Activated CD8-positive, alpha-beta T cell treated with anti-CD3 and anti-CD28 coated beads for 36 hours (primary cell): ENCODE measurements around the gene ZNF181. TPM values are rescaled to one million over a fixed set of nuclear protein-coding genes. Genes with fewer than 3 reads are reported as not detected.

Experiments
- ATAC-seq: fragments of 200-7000 bp; cut with Tn5 transposase; one replicate; pipeline ENCODE4 v1.10.0; 2021; ENCODE audit warnings: mild to moderate bottlenecking, moderate library complexity
- CTCF ChIA-PET: fragments of 350-600 bp; sonication (Branson Sonifier 250); formaldehyde crosslinking; loops from one replicate; lab custom pipeline; 2021; ENCODE audit warnings: antibody characterized with exemption; lab: Charles Lee
- POLR2A ChIA-PET: fragments of 350-600 bp; sonication (Branson Sonifier 250); formaldehyde crosslinking; loops from one replicate; lab custom pipeline; 2021; ENCODE audit warnings: antibody characterized with exemption; lab: Charles Lee
- DNase-seq: peaks from one replicate; pipeline ENCODE4 v3.0.0-alpha.2; 2020
- H3K27ac Mint-ChIP-seq: one replicate; pipeline ENCODE4 v1.8.0; 2021; ENCODE audit warnings: mild to moderate bottlenecking, mixed read lengths
- H3K27me3 Mint-ChIP-seq: one replicate; pipeline ENCODE4 v1.8.0; 2021; ENCODE audit warnings: mixed read lengths
- H3K36me3 Mint-ChIP-seq: one replicate; pipeline ENCODE4 v1.8.0; 2021; ENCODE audit warnings: low read depth, mixed read lengths
- H3K4me1 Mint-ChIP-seq: one replicate; pipeline ENCODE4 v1.8.0; 2021; ENCODE audit warnings: low read depth, mixed read lengths
- H3K4me3 Mint-ChIP-seq: one replicate; pipeline ENCODE4 v1.8.0; 2021; ENCODE audit warnings: mild to moderate bottlenecking, moderate library complexity, mixed read lengths
- H3K9me3 Mint-ChIP-seq: one replicate; pipeline ENCODE4 v1.8.0; 2021; ENCODE audit warnings: mixed read lengths
- intact Hi-C: fragments of 100-400 bp; cut with micrococcal nuclease; formaldehyde crosslinking; loops from one replicate; pipeline ENCODE4 v1.10.0; 2022
- total RNA-seq, 2 experiments: library from RNA; stranded (reverse); gene quantifications; one replicate each; pipeline ENCODE4 v1.2.3, GENCODE V29; 2021
- TF ChIP-seq, protein P1 (sequence below): fragments of 200-600 bp; IDR thresholded peaks from one replicate; pipeline ENCODE4 v1.8.0; 2022; ENCODE audit warnings: antibody characterized with exemption, mild to moderate bottlenecking

The ZNF181 gene
- total RNA-seq, 2 experiments from 2014 or later, result 2.8 to 5.1 TPM

DNA sequence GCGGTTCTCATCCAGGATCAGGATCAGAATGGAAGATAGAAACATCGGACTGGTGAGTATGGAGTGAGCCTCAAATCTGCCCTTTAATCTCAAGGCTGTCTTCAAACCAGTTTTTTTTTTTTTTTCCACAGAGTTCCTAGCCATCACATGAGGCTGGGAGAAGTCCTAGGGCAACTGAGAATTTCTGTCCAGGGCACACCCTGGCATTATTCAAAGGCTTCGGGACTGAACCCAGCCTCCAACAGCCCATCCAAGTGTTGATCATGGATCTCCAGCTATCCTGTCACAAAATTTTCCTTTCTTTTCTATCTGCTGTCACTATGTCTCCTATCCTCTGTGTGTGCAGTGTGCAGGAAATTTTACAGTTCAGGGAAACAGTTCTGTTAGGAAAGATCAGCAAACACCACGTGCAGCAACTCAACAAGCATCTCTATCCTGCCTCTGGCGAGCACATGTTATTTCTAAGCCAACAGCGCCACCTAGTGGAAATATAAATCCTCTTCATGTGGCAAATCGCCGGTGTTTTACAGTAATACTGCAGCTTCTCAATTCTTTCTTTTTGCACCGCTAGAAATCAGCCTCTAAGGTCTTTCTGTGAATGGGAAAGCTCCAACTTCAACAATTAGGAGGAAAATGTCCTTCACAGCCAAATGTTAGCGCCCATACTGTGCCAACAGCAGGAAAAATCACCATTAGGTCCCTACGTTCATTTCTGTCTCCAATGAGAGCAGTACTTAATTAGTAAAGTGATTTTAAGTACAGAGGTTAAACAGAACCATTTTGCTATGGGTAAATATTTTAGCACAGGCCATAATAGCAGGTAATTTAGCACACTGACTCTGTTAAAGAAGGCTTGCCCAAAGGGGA, 21.4 kb upstream of the ZNF181 start:
- peaks cover 2% of the 10 kb centered on the region for H3K4me1 Mint-ChIP-seq
- no peak overlapping the region for H3K4me3 Mint-ChIP-seq
- H3K36me3 Mint-ChIP-seq, result peaks cover 11% of the 10 kb centered on the region
- TF ChIP-seq, protein P1, sequence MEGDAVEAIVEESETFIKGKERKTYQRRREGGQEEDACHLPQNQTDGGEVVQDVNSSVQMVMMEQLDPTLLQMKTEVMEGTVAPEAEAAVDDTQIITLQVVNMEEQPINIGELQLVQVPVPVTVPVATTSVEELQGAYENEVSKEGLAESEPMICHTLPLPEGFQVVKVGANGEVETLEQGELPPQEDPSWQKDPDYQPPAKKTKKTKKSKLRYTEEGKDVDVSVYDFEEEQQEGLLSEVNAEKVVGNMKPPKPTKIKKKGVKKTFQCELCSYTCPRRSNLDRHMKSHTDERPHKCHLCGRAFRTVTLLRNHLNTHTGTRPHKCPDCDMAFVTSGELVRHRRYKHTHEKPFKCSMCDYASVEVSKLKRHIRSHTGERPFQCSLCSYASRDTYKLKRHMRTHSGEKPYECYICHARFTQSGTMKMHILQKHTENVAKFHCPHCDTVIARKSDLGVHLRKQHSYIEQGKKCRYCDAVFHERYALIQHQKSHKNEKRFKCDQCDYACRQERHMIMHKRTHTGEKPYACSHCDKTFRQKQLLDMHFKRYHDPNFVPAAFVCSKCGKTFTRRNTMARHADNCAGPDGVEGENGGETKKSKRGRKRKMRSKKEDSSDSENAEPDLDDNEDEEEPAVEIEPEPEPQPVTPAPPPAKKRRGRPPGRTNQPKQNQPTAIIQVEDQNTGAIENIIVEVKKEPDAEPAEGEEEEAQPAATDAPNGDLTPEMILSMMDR, result peak; percentile 72
- DNase-seq (peak; percentile 69), ATAC-seq (peak; percentile 56)
- peaks cover 19% of the 10 kb centered on the region for H3K27me3 Mint-ChIP-seq
- CTCF ChIA-PET, result interaction anchor here (0.9 to 5.8 kb wide), 19 partner anchors 9 to 249 kb away, joined by 3 to 78 read pairs (median 4); partner anchors contain the start of genes SCGB2B2, ZNF181 and ZNF302
- H3K9me3 Mint-ChIP-seq, result peaks cover 12% of the 10 kb centered on the region
- no peak overlapping the region for H3K27ac Mint-ChIP-seq
- intact Hi-C loops, result loop anchor here (1.0 kb wide), 1 partner anchor 73 kb away; no protein-coding TSS in a partner anchor
- POLR2A ChIA-PET, result interaction anchor here (1.0 kb wide), 1 partner anchor 35 kb away, joined by 3 read pairs; the partner anchor contains the start of gene ZNF302

DNA sequence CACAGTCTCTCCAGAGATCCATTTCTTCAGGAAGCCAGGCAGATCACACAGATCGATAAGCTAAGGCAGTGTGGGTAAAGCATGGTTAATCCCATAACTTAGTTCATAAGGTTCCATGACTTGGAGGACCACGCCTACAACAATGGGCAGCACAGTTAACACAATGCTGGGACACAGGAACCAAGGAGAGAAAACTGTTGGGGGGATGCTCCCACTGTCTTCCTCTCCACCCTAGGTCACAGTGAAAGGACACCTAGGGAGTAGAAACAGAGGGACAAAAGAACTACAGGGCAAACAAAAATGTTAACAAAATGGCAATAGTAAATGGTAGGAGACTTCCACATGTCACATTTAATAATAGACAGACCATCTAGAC, 20.8 kb upstream of the ZNF181 start:
- H3K4me3 Mint-ChIP-seq, result no peak overlapping the region
- TF ChIP-seq, protein P1, result no peak
- peaks cover 2% of the 10 kb centered on the region for H3K4me1 Mint-ChIP-seq
- no peak overlapping the region for H3K27ac Mint-ChIP-seq
- H3K27me3 Mint-ChIP-seq, result peaks cover 19% of the 10 kb centered on the region
- ATAC-seq (no peak), DNase-seq (peak; percentile 18)
- CTCF ChIA-PET, result interaction anchor here (1.0 to 5.8 kb wide), 17 partner anchors 8 to 210 kb away, joined by 3 to 78 read pairs (median 4); partner anchors contain the start of gene ZNF181
- peaks cover 11% of the 10 kb centered on the region for H3K36me3 Mint-ChIP-seq
- POLR2A ChIA-PET, result no interaction called here
- H3K9me3 Mint-ChIP-seq, result peaks cover 12% of the 10 kb centered on the region
- intact Hi-C loops, result no loop called here

DNA sequence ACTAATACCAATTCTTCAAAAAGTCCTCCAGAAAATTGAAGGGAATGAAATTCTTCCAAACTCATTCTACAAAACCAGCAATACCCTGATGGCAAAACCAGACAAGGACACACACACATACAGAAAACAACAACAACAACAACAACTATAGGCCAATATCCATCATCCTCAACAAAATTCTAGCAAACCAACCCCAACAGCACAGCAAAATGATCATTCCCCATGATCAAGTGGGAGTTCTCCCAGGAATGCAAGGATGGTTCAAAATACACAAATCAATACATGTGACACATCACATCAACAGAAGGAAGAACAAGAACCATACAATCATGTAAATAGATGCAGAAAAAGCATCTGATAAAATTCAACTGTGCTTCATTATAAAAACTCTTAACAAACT, 18.7 kb upstream of the ZNF181 start:
- Mint-ChIP-seq H3K4me3 (no peak overlapping the region), H3K9me3 (peaks cover 12% of the 10 kb centered on the region), H3K27ac (no peak overlapping the region), H3K27me3 (peaks cover 16% of the 10 kb centered on the region), H3K36me3 (peaks cover 11% of the 10 kb centered on the region), H3K4me1 (peaks cover 2% of the 10 kb centered on the region)
- ChIA-PET POLR2A (interaction anchor here (0.7 kb wide), 1 partner anchor 237 kb away, joined by 3 read pairs; no protein-coding TSS in a partner anchor), CTCF (interaction anchor here (1.3 to 1.4 kb wide), 2 partner anchors 75 kb away, joined by 3 to 5 read pairs; no protein-coding TSS in a partner anchor)
- ATAC-seq, result no peak
- no peak for DNase-seq
- TF ChIP-seq, protein P1, result no peak
- intact Hi-C loops, result no loop called here

DNA sequence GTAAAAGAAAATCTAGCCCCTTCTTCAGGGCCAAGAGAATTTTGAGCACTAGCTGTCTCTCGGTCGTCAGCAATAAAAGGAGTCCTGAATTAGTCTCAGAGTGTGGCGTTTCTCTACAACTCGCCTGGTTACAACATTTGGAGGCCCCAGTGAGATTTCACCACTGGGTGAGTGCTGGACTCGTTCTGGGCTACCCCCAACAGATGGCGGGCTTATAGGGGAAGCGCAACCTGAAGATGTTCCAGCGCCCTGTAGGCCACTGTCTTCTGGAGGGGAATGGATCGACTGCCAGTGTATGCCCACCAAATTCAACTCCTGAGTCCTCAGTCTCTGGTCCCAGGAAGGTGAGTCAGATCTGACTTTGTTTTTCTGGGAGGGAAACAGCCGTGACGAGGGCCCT, 11.7 kb upstream of the ZNF181 start:
- no peaks in the 10 kb centered on the region for H3K36me3 Mint-ChIP-seq
- TF ChIP-seq, protein P1, result no peak
- ChIA-PET CTCF (interaction anchor here (0.9 to 2.3 kb wide), 3 partner anchors 10 to 117 kb away, joined by 3 to 13 read pairs (median 8); no protein-coding TSS in a partner anchor), POLR2A (no interaction called here)
- H3K4me1 Mint-ChIP-seq, result no peaks in the 10 kb centered on the region
- intact Hi-C loops, result no loop called here
- ATAC-seq (no peak), DNase-seq (no peak)
- peaks cover 13% of the 10 kb centered on the region for H3K27me3 Mint-ChIP-seq
- no peaks in the 10 kb centered on the region for H3K9me3 Mint-ChIP-seq
- H3K4me3 Mint-ChIP-seq, result no peak overlapping the region
- no peak overlapping the region for H3K27ac Mint-ChIP-seq

DNA sequence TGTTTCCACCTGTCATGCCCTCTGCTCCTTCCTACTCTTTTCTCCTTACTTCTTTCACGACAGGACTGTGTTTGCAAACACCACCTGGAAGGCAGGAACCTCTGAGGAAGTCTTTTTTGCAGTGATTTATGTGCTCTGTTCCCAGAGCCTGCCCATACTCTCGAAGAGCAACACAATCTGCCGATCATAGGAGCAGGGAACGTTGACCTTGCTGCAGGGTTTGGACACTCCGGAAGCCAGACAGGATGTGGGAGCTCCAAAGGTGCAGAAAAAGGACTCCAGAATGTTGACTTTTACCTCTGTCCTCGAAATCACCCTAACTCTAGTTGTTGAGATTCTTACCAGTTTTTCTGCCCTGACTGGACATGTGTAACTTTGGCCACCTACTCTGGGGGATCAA, 8.6 kb upstream of the ZNF181 start:
- no peak overlapping the region for H3K27ac Mint-ChIP-seq
- H3K36me3 Mint-ChIP-seq, result no peaks in the 10 kb centered on the region
- intact Hi-C loops, result no loop called here
- no peak for DNase-seq
- H3K4me1 Mint-ChIP-seq, result no peaks in the 10 kb centered on the region
- no peaks in the 10 kb centered on the region for H3K9me3 Mint-ChIP-seq
- ChIA-PET CTCF (interaction anchor here (1.6 kb wide), 1 partner anchor 12 kb away, joined by 8 read pairs; no protein-coding TSS in a partner anchor), POLR2A (no interaction called here)
- TF ChIP-seq, protein P1, result no peak
- peaks cover 17% of the 10 kb centered on the region for H3K27me3 Mint-ChIP-seq
- no peak overlapping the region for H3K4me3 Mint-ChIP-seq
- ATAC-seq, result no peak
